RWPE1 (cell line): ENCODE data around the gene TOP3B.

Experiments
- CTCF ChIA-PET: fragments of 350-600 bp; sonication (Branson Sonifier 250); formaldehyde crosslinking; extraction: SDS; loops from one replicate; lab custom pipeline; 2021; lab: Yijun Ruan, JAX
- POLR2A ChIA-PET: fragments of 400-600 bp; formaldehyde crosslinking; extraction: SDS; loops from one replicate; lab custom pipeline; 2020; ENCODE audit warnings: antibody characterized with exemption; ENCODE audit not compliant: low non-redundant PET; lab: Yijun Ruan, JAX
- DNase-seq: peaks from one replicate; pipeline ENCODE4 v3.0.0; 2012; ENCODE audit warnings: low spot score
- H3K27ac ChIP-seq: fragments of 450-650 bp; 2 replicates; pipeline ENCODE4 v1.5.1; 2017
- TF ChIP-seq, protein P1 (sequence below): fragments of 450-650 bp; conservative IDR thresholded peaks from 2 replicates; pipeline ENCODE4 v1.5.1; 2017; ENCODE audit warnings: low read depth, mild to moderate bottlenecking

TOP3B gene

DNA sequence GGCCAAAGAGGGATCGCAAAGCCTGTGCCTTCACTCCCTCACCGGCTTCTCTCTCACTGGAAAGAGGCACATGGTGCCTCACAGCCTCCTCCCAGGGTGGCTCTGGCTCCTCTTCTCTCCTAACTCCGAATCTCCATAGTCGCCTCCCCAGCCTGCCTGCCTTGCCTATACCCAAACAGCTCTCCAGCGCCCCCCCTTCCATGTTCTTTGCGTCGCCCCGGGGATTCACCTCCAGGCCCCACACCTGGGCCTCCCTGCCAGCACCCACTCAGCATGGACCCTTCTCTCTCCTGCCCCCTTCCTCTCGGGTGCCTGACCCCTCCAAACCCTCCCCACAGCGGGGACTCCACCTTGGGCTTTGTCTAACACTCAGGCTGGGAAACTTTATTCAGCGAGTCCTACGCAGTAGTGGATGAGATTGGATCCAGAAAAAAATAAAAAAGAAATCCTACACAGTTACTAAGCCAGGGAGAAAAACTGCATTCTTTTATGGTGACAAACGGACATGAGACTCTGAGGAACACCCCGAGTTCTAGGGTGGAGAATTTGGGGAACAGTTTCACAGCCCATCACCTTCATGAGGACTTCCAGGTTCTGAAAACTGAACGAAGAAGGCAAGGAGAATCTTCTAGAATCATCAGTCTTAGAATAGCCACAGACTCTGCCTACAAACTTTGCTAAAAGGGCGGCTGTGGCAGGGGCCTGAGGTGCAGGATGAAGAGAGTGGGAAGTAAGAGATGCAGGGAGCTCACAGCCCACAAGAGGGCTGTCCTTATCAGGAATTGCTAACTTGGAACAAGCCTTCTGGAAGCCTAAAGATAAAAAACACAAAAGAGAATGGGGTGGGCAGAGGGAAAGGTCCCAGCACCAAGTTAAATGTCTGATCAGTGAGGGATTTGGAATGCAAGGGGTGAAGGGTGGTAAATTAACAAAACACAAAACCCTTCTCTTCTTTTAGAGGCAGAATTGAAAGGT, 35.3 kb downstream of the TOP3B start:
- ChIA-PET POLR2A (no interaction called here), CTCF (no interaction called here)
- H3K27ac ChIP-seq: peak overlapping the region; percentile 60
- TF ChIP-seq, protein P1, sequence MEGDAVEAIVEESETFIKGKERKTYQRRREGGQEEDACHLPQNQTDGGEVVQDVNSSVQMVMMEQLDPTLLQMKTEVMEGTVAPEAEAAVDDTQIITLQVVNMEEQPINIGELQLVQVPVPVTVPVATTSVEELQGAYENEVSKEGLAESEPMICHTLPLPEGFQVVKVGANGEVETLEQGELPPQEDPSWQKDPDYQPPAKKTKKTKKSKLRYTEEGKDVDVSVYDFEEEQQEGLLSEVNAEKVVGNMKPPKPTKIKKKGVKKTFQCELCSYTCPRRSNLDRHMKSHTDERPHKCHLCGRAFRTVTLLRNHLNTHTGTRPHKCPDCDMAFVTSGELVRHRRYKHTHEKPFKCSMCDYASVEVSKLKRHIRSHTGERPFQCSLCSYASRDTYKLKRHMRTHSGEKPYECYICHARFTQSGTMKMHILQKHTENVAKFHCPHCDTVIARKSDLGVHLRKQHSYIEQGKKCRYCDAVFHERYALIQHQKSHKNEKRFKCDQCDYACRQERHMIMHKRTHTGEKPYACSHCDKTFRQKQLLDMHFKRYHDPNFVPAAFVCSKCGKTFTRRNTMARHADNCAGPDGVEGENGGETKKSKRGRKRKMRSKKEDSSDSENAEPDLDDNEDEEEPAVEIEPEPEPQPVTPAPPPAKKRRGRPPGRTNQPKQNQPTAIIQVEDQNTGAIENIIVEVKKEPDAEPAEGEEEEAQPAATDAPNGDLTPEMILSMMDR: peak; percentile 55
- DNase-seq: no peak

DNA sequence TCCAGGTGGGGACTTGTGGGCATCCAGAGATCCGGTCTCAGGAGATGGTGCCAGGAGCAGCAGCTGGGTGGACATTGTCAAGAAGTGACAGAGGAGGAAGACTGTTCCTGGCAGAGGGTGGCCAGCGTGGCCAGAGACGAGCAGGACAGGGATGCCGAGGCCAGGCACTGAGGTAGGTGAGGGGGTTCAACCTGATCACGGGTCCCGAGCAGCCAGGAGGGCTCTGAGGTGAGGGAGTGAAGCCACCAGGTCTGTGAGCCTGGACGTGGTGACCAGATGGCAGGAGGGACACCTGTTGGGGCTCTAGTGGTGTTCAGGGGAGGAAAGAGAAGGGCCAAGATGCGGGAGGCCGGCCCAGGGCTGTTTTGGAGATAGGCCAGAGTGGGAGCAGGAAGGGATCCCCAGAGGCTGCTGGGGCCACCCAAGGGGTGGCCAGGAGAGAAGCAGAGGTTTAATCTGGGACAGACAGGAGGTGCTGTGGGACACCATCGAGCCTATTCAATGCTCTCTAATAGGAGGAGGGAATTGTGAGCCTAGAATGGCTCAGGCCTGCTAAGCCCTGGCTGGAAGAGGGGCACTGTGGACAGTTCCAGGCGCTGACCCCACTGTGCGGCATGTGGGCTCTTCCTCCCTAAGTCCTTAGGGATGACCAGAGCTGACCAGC, 36.2 kb downstream of the TOP3B start:
- peak overlapping the region; percentile 97 for H3K27ac ChIP-seq
- TF ChIP-seq, protein P1: no peak
- ChIA-PET POLR2A (no interaction called here), CTCF (no interaction called here)
- DNase-seq: no peak

DNA sequence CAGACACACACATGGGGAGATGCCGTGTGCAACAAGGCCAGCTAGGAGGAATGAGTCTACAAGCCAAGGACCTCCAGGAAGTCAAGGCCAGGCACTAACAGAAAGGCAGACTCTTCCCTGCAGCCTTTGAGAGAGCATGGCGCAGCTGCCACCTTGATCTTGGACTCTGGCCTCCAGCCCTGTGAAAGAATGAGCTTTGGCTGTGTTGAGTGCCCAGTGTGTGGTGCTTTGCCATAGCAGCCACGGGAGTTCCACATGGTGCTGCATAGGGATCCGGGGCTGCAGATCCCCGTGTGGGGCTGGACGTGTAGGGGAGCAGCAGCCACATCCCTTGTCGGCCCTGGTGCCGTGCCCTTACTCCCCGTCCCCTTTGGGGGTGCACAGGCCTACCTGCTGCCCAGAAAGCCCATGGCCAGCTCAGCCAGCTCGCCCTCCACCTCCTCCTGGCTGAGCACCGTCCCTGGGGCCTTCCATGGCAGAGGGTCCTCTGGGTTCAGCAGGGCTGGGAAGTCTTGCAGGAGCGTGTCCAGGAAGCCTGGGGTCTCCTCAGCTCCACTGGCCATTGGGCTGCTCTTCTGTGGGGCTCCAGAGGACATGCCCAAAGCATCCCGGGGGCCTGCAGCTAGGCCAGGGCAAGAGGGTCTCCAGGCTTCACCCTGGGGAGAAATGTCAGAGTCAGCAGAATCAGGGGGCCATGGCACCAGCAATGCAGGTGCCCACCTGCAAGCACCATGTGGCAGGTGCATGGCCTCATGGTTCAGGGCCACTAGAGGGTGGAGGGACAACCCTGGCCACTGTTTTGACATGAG, 36.9 kb downstream of the TOP3B start:
- ChIA-PET POLR2A (no interaction called here), CTCF (no interaction called here)
- peak overlapping the region; percentile 97 for H3K27ac ChIP-seq
- TF ChIP-seq, protein P1: no peak
- DNase-seq: no peak

DNA sequence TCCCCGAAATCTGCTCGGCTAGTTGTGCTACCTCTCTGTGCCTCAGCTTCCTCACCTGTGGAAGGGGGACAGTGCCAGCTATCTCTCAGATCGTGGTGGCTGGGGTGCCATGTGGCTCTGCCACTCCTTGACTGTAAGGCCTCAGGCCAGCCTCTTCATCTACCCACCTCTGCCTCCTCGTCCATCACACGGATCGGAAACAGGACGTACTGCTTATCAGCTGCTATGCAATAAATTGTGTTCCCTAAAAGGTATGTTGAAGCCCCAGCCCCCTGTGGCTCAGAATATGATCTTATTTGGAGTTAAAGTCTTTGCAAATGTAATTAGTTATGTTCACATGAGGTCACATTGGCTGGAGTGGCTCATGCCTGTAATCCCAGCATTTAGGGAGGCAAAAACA, 37.7 kb downstream of the TOP3B start:
- POLR2A ChIA-PET: no interaction called here
- CTCF ChIA-PET: no interaction called here
- peak overlapping the region; percentile 97 for H3K27ac ChIP-seq
- no peak for DNase-seq
- TF ChIP-seq, protein P1: no peak

DNA sequence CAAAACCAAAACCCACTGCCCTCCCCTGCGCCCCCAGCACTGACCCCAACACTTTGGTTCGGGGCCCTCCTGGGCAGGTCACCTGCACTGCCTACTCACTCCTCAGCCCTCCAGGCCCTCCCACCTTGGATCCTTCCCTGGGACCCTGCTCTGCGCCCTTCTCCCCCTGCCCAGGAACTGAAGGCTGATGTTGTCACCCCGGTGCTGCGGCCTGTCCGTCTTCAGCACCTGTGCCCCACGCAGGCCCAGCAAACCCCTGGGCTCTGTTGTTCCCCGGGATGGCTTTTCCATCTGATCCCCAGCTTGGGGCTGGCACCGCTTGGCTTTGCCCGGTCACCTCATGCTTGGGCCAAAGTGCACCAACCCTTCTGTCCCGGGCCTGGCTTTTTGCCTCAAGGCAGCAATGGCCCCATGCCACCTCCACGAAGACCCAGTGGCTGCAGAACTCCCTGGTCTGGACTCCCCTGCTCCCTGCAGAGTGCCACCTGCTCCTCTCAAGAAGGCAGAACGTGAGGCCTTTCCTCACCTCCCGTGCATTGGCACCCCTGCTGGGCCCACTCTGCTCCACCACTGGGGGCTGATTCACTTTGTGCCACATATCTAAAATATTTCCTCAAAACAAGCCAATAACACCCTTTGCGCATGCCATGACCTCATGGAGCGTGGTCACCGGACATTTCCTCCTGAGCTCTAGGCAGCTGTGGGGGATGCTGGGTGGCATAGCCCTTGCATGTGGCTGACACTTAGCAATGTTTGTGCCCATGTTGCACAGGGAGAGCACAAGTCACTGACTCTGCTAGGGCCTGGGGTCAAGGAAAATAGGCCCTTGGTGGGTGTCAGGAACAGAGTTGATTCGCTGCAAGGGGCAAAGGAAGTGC, 38.8 kb downstream of the TOP3B start:
- CTCF ChIA-PET: interaction anchor here (0.6 kb wide), 1 partner anchor 39 kb away, joined by 3 read pairs; the partner anchor contains the start of gene TOP3B
- DNase-seq: no peak
- POLR2A ChIA-PET: no interaction called here
- H3K27ac ChIP-seq: peak overlapping the region; percentile 97
- TF ChIP-seq, protein P1: no peak
